GM12878 (cell line): ENCODE measurements around the gene NLRC5. TPM values are rescaled to one million over a fixed set of nuclear protein-coding genes. Genes with fewer than 3 reads are reported as not detected.

Source experiments
- ATAC-seq: fragments of 200-7000 bp; cut with Tn5 transposase; 3 replicates; pipeline ENCODE4 v1.9.1; 2020; ENCODE audit warnings: mild to moderate bottlenecking, moderate library complexity
- BruUV-seq: library from RNA; stranded (reverse); fragments of 400-500 nt; replicated peaks from 2 replicates; lab custom pipeline; 2021; lab: Mats Ljungman, UMichigan
- CTCF ChIA-PET: fragments of 300-600 bp; sonication (Branson Sonifier 250); formaldehyde crosslinking; extraction: SDS; loops from one replicate; lab custom pipeline; 2021; ENCODE audit warnings: inconsistent platforms; lab: Yijun Ruan, JAX
- POLR2A ChIA-PET: fragments of 350-600 bp; formaldehyde crosslinking; extraction: SDS; loops from one replicate; lab custom pipeline; 2021; ENCODE audit warnings: inconsistent platforms; lab: Charles Lee
- RAD21 ChIA-PET: fragments of 300-600 bp; sonication (Branson Sonifier 250); formaldehyde crosslinking; loops from one replicate; lab custom pipeline; 2023; ENCODE audit warnings: antibody characterized with exemption; ENCODE audit not compliant: unreplicated experiment; lab: Charles Lee
- SMC1A ChIA-PET: fragments of 300-600 bp; sonication (Branson Sonifier 250); formaldehyde crosslinking; loops from one replicate; lab custom pipeline; 2023; ENCODE audit not compliant: unreplicated experiment, uncharacterized antibody; lab: Charles Lee
- DNase-seq: peaks from one replicate; pipeline ENCODE4 v3.0.0-alpha.2; 2011; ENCODE audit warnings: low read depth, low spot score
- FAIRE-seq: peaks from 3 replicates; lab custom pipeline; 2011; peaks lifted over from hg19 to GRCh38; lab: Jason Lieb, UNC
- H2AFZ ChIP-seq: 2 replicates; pipeline ENCODE4 v1.6.0; 2011; ENCODE audit warnings: low read depth, low read length, control low read depth; ENCODE audit not compliant: control insufficient read depth
- H3K27ac ChIP-seq: 2 replicates; pipeline ENCODE4 v1.5.1; 2011; ENCODE audit warnings: control low read depth; ENCODE audit not compliant: control insufficient read depth, insufficient read depth
- H3K27me3 ChIP-seq, 2 experiments: replicated peaks in 1 of 2; 2 replicates each; pipeline versions ENCODE4 v1.6.0 to v1.6.1; 2011; ENCODE audit warnings: low read length in 1 of 2; ENCODE audit not compliant: control insufficient read depth in 2 of 2, insufficient read depth in 2 of 2
- H3K36me3 ChIP-seq, 2 experiments: 2 replicates each; pipeline ENCODE4 v1.5.1; 2011; ENCODE audit warnings: low read length in 1 of 2; ENCODE audit not compliant: control insufficient read depth in 2 of 2, insufficient read depth in 2 of 2
- H3K4me1 ChIP-seq: 2 replicates; pipeline ENCODE4 v1.6.1; 2011; ENCODE audit warnings: mild to moderate bottlenecking, low read length, moderate library complexity, mixed read lengths; ENCODE audit not compliant: control insufficient read depth, insufficient read depth
- H3K4me2 ChIP-seq: 2 replicates; pipeline ENCODE4 v1.6.0; 2011; ENCODE audit warnings: control low read depth; ENCODE audit not compliant: control insufficient read depth, insufficient read depth
- H3K4me3 ChIP-seq: fragments of 200-600 bp; sonication (generic); 2 replicates; pipeline ENCODE4 v1.5.1; 2016
- H3K79me2 ChIP-seq: 2 replicates; pipeline ENCODE4 v1.6.0; 2011; ENCODE audit warnings: low read length; ENCODE audit not compliant: control insufficient read depth, insufficient read depth
- H3K9ac ChIP-seq: 2 replicates; pipeline ENCODE4 v1.8.0; 2011; ENCODE audit warnings: low read length, control low read depth, mixed read lengths; ENCODE audit not compliant: control insufficient read depth, insufficient read depth
- H3K9me3 ChIP-seq: replicated peaks from 3 replicates; pipeline ENCODE4 v1.5.1; 2011; ENCODE audit warnings: mild to moderate bottlenecking, low read length; ENCODE audit not compliant: control insufficient read depth, insufficient read depth
- H4K20me1 ChIP-seq: 2 replicates; pipeline ENCODE4 v1.6.0; 2011; ENCODE audit not compliant: control insufficient read depth, insufficient read depth
- BACH1 ChIP-seq: fragments of 450-650 bp; IDR thresholded peaks from 2 replicates; pipeline ENCODE4 v1.6.1; 2017; ENCODE audit warnings: mild to moderate bottlenecking, borderline replicate concordance
- CEBPB ChIP-seq, 2 experiments: fragments of 150-350 bp in 1 of 2; IDR thresholded peaks; 2 replicates each; pipeline ENCODE4 v1.6.1; 2012 to 2014; ENCODE audit warnings: low read depth in 2 of 2, low read length in 2 of 2, borderline replicate concordance in 1 of 2, inconsistent platforms in 1 of 2
- IKZF1 ChIP-seq: fragments of 450-650 bp; conservative IDR thresholded peaks from 2 replicates; pipeline ENCODE4 v1.6.1; 2017; ENCODE audit warnings: antibody characterized with exemption, mild to moderate bottlenecking
- JUND ChIP-seq: IDR thresholded peaks from 2 replicates; pipeline ENCODE4 v1.6.1; 2012; ENCODE audit warnings: low read depth, mild to moderate bottlenecking, low read length, improper control_type of control experiment, moderate library complexity
- NFIC ChIP-seq: IDR thresholded peaks from 2 replicates; pipeline ENCODE4 v1.6.1; 2012; ENCODE audit warnings: low read depth, mild to moderate bottlenecking, inconsistent platforms, low read length, moderate library complexity
- POLR2A ChIP-seq: IDR thresholded peaks from 2 replicates; pipeline ENCODE4 v1.6.1; 2011; ENCODE audit warnings: low read depth, mild to moderate bottlenecking, low read length
- SMC3 ChIP-seq: IDR thresholded peaks from 2 replicates; pipeline ENCODE4 v1.6.1; 2011; ENCODE audit warnings: low read length, improper control_type of control experiment, borderline replicate concordance
- YBX1 ChIP-seq: fragments of 450-650 bp; IDR thresholded peaks from 2 replicates; pipeline ENCODE4 v1.6.1; 2016; ENCODE audit warnings: antibody characterized with exemption
- ZNF274 ChIP-seq: IDR thresholded peaks from one replicate; pipeline ENCODE4 v1.8.0; 2011; ENCODE audit not compliant: insufficient read length, insufficient read depth
- WGBS: methylation state at CpG from one replicate; pipeline ENCODE4 v1.1.6; 2016; ENCODE audit warnings: low lambda C conversion rate; ENCODE audit not compliant: insufficient replicate concordance, insufficient coverage; ENCODE audit errors: missing lambda C conversion rate; 5-methylcytosine and 5-hydroxymethylcytosine counted together
- in situ Hi-C: fragments of 300-500 bp; cut with MboI; formaldehyde crosslinking; loops from 9 replicates; pipeline ENCODE4 v1.14.3; 2018; ENCODE audit warnings: mixed read lengths
- intact Hi-C: fragments of 100-400 bp; cut with micrococcal nuclease; formaldehyde crosslinking; loops from one replicate; pipeline ENCODE4 v1.14.2; 2022; ENCODE audit not compliant: unreplicated experiment
- polyA plus RNA-seq, 11 experiments: library from polyadenylated mRNA; depleted of rRNA in 4 of 11; unstranded in 6 of 11; stranded (reverse) in 5 of 11; fragments of >200 nt; fragmentation: Nextera tagmentation in 4 of 11; fragmentation: Illumina TruSeq in 1 of 11; extraction: Ambion mirVana in 4 of 11; extraction: Trizol in 1 of 11; gene quantifications; 1 replicate in 1 of 11; 2 replicates in 10 of 11; pipeline versions ENCODE4 v1.2.1 to v1.2.3, GENCODE V29; 2011 to 2016; ENCODE audit warnings: inconsistent platforms in 2 of 11, missing spikeins in 2 of 11, low read depth in 1 of 11
- total RNA-seq, 4 experiments: library from RNA; depleted of rRNA in 3 of 4; stranded (reverse); fragments of >200 nt in 3 of 4; fragmentation: Illumina TruSeq in 1 of 4; extraction: Trizol in 1 of 4; gene quantifications; 2 replicates each; pipeline versions ENCODE4 v1.2.1 to v1.2.3, GENCODE V29; 2013 to 2021
- TF ChIP-seq, protein P1 (sequence below): IDR thresholded peaks from 2 replicates; pipeline ENCODE4 v1.6.1; 2011; ENCODE audit warnings: borderline replicate concordance, low read depth, mild to moderate bottlenecking, moderate library complexity, mixed read lengths, low read length; ENCODE audit not compliant: insufficient read depth; ENCODE audit errors: extremely low read length
- TF ChIP-seq, protein P2 (sequence below): fragments of 450-650 bp; IDR thresholded peaks from 2 replicates; pipeline ENCODE4 v1.6.1; 2017; ENCODE audit warnings: antibody characterized with exemption, mild to moderate bottlenecking, moderate library complexity
- TF ChIP-seq, protein P3 (sequence below): IDR thresholded peaks from 2 replicates; pipeline ENCODE4 v1.6.1; 2011; ENCODE audit warnings: low read depth, low read length, improper control_type of control experiment, borderline replicate concordance

Gene NLRC5
- total and polyA plus RNA-seq, 10 of the 15 experiments (the other 5 are each of a cell fraction or from before 2014, with no cell fraction given) = 13.1 to 105 (median 57.3) TPM

DNA sequence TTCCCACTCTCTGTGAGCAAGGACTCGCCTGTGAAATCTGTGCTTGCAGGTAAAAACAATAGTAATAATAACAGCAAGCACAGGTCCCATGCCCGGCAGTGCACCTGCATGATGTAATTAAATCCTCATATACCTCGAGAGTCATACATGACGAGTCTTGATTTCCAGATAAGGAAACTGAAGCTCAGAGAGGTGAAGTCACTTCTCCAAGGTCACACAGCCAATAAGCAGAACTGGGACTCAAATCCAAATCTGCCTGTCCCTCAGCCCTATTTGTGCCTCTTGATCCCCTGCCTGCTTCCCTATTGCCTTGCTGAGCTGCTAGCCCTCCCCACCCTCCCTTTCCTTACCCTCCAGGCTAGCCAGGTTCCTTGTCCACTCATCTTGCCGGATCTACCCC lies 65.0 kb downstream of the NLRC5 start:
- H3K79me2 ChIP-seq = no peaks in the 10 kb centered on the region
- no peaks in the 10 kb centered on the region for H4K20me1 ChIP-seq
- in situ Hi-C loops = no loop called here
- no peak overlapping the region for H3K4me3 ChIP-seq
- peaks cover 17 to 20% of the 10 kb centered on the region in 2 experiments for H3K36me3 ChIP-seq
- BruUV-seq = no TSS peak
- no peak for DNase-seq
- no peak overlapping the region for H2AFZ ChIP-seq
- H3K27ac ChIP-seq = no peak overlapping the region
- ChIA-PET CTCF (interaction anchor here (1.0 to 1.2 kb wide), 2 partner anchors 9 to 13 kb away, joined by 3 read pairs; no protein-coding TSS in a partner anchor), RAD21 (interaction anchor here (1.3 kb wide), 1 partner anchor 13 kb away, joined by 3 read pairs; no protein-coding TSS in a partner anchor), SMC1A (no interaction called here), POLR2A (interaction anchor here (0.6 kb wide), 1 partner anchor 176 kb away, joined by 8 read pairs; no protein-coding TSS in a partner anchor)
- intact Hi-C loops = no loop called here
- no peak for TF ChIP-seq IKZF1
- TF ChIP-seq BACH1 = no peak
- no peak for TF ChIP-seq SMC3
- TF ChIP-seq ZNF274 = no peak
- TF ChIP-seq, protein P1, sequence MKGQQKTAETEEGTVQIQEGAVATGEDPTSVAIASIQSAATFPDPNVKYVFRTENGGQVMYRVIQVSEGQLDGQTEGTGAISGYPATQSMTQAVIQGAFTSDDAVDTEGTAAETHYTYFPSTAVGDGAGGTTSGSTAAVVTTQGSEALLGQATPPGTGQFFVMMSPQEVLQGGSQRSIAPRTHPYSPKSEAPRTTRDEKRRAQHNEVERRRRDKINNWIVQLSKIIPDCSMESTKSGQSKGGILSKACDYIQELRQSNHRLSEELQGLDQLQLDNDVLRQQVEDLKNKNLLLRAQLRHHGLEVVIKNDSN = no peak
- TF ChIP-seq YBX1 = no peak
- TF ChIP-seq, protein P2, sequence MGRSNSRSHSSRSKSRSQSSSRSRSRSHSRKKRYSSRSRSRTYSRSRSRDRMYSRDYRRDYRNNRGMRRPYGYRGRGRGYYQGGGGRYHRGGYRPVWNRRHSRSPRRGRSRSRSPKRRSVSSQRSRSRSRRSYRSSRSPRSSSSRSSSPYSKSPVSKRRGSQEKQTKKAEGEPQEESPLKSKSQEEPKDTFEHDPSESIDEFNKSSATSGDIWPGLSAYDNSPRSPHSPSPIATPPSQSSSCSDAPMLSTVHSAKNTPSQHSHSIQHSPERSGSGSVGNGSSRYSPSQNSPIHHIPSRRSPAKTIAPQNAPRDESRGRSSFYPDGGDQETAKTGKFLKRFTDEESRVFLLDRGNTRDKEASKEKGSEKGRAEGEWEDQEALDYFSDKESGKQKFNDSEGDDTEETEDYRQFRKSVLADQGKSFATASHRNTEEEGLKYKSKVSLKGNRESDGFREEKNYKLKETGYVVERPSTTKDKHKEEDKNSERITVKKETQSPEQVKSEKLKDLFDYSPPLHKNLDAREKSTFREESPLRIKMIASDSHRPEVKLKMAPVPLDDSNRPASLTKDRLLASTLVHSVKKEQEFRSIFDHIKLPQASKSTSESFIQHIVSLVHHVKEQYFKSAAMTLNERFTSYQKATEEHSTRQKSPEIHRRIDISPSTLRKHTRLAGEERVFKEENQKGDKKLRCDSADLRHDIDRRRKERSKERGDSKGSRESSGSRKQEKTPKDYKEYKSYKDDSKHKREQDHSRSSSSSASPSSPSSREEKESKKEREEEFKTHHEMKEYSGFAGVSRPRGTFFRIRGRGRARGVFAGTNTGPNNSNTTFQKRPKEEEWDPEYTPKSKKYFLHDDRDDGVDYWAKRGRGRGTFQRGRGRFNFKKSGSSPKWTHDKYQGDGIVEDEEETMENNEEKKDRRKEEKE = no peak
- no peak for TF ChIP-seq CEBPB (IDR thresholded peaks at IDR 0.05; ENCODE audit: borderline replicate concordance in 1 of 2, low read depth in 2 of 2, low read length in 2 of 2)
- TF ChIP-seq, protein P3, sequence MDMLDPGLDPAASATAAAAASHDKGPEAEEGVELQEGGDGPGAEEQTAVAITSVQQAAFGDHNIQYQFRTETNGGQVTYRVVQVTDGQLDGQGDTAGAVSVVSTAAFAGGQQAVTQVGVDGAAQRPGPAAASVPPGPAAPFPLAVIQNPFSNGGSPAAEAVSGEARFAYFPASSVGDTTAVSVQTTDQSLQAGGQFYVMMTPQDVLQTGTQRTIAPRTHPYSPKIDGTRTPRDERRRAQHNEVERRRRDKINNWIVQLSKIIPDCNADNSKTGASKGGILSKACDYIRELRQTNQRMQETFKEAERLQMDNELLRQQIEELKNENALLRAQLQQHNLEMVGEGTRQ = no peak
- TF ChIP-seq NFIC = no peak
- TF ChIP-seq JUND = no peak
- no peak for TF ChIP-seq POLR2A
- H3K27me3 ChIP-seq = no peaks in the 10 kb centered on the region
- peaks cover 11% of the 10 kb centered on the region for H3K4me1 ChIP-seq
- FAIRE-seq = no peak
- no peak for ATAC-seq
- H3K9me3 ChIP-seq = no peaks in the 10 kb centered on the region
- no peak overlapping the region for H3K4me2 ChIP-seq
- no peak overlapping the region for H3K9ac ChIP-seq
- WGBS = 77% methylated on average over 5 of the region's 5 CpGs
